A549 (cell line): ENCODE results near the gene LDLRAD3.

Experiments used
- CTCF ChIP-seq: fragments of >200 bp; sonication (Bioruptor Twin); formaldehyde crosslinking; IDR thresholded peaks from 3 replicates; pipeline ENCODE4 v1.5.1; 2016
- E2F6 ChIP-seq: IDR thresholded peaks from 2 replicates; pipeline ENCODE4 v1.6.1; 2012; ENCODE audit warnings: low read depth, borderline replicate concordance
- ESRRA ChIP-seq: fragments of 150-350 bp; IDR thresholded peaks from 2 replicates; pipeline ENCODE4 v1.6.1; 2014; ENCODE audit warnings: mild to moderate bottlenecking, low read length, borderline replicate concordance
- HDAC2 ChIP-seq: fragments of 200-600 bp; sonication (generic); IDR thresholded peaks from 2 replicates; pipeline ENCODE4 v1.6.1; 2016
- JUNB ChIP-seq: fragments of >200 bp; sonication (Bioruptor Twin); formaldehyde crosslinking; IDR thresholded peaks from 2 replicates; pipeline ENCODE4 v1.6.1; 2016
- POLR2A ChIP-seq: IDR thresholded peaks from 2 replicates; pipeline ENCODE4 v1.6.1; 2012; ENCODE audit warnings: mild to moderate bottlenecking, low read length
- POLR2AphosphoS2 ChIP-seq: conservative IDR thresholded peaks from 2 replicates; pipeline ENCODE4 v1.6.1; 2012; ENCODE audit warnings: low read length, improper control_type of control experiment, inconsistent platforms
- REST ChIP-seq: fragments of 200-600 bp; sonication (generic); IDR thresholded peaks from 2 replicates; pipeline ENCODE4 v1.6.1; 2016; ENCODE audit warnings: antibody characterized with exemption, mild to moderate bottlenecking, moderate library complexity
- TF ChIP-seq, protein P1 (sequence below): fragments of 250-450 bp; sonication (Bioruptor Pico); IDR thresholded peaks from 2 replicates; pipeline ENCODE4 v1.5.0; 2021; ENCODE audit warnings: mild to moderate bottlenecking, moderate library complexity, borderline replicate concordance

DNA sequence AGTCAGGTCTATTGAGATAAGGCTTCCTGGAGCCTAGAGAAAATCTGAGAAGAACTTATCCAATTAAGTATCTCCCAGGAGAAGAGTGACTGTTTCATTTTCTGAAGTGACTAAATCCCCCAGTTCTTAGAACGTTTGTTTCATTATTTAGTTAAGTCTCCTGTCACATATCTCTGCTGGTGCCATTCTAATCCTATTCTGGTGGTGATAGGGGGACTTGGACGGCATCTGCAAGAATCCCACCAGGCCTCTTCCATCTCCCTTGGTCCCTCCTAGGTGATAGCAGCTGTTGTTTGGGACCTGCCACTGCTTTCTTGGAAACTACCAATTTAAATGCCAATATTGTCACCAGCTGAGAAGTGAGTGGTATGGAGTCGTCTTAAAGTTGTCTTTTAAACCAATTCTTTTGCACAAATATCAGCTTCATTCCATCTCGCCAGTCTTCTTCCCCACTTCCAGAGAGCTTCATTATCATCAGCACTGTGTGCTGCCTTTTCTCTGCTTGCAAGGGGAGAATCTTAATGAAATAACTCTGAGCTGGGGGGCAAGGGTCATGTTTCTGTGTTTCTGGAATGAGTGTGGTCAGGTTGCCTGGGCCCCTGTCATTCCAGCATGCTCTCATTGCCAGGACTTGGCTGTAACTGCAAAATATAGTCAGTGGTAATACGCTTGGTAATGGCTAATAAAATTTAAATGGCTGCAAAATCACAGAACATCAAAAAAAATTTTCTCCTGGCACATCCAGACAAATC is 104.8 kb downstream of the LDLRAD3 start:
- TF ChIP-seq CTCF (no peak), REST (no peak), ESRRA (no peak), POLR2A (no peak), JUNB (no peak), E2F6 (no peak), POLR2AphosphoS2 (no peak), HDAC2 (no peak)
- TF ChIP-seq, protein P1, sequence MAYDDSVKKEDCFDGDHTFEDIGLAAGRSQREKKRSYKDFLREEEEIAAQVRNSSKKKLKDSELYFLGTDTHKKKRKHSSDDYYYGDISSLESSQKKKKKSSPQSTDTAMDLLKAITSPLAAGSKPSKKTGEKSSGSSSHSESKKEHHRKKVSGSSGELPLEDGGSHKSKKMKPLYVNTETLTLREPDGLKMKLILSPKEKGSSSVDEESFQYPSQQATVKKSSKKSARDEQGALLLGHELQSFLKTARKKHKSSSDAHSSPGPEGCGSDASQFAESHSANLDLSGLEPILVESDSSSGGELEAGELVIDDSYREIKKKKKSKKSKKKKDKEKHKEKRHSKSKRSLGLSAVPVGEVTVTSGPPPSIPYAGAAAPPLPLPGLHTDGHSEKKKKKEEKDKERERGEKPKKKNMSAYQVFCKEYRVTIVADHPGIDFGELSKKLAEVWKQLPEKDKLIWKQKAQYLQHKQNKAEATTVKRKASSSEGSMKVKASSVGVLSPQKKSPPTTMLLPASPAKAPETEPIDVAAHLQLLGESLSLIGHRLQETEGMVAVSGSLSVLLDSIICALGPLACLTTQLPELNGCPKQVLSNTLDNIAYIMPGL (CRISPR knock-in tag): no peak
